ENCODE measurements around the gene C12orf57.

C12orf57 gene

GRCh38 chr12:6955108-6956020 is 11.5 kb downstream of the C12orf57 start:
- no peak for TF ChIP-seq CTCF (IDR thresholded peaks at IDR 0.05; ENCODE audit: borderline replicate concordance, insufficient read depth, low read depth, low read length)
- peak overlapping the region; percentile 97 for H3K4me3 ChIP-seq (ENCODE audit: low read depth, low read length)

GRCh38 chr12:6956021-6956727 is 12.4 kb downstream of the C12orf57 start:
- peak overlapping the region; percentile 10 for H3K4me3 ChIP-seq (ENCODE audit: low read depth, low read length)

GRCh38 chr12:6957151-6957701 is 13.4 kb downstream of the C12orf57 start:
- no peak for TF ChIP-seq CTCF (IDR thresholded peaks at IDR 0.05; ENCODE audit: borderline replicate concordance, insufficient read depth, low read depth, low read length)
- H3K4me3 ChIP-seq (ENCODE audit: low read depth, low read length) = no peak overlapping the region

More at GRCh38 chr12:6956021-6956727, 12.4 kb downstream of the C12orf57 start:
- no peak for TF ChIP-seq CTCF (IDR thresholded peaks at IDR 0.05; ENCODE audit: borderline replicate concordance, insufficient read depth, low read depth, low read length)

- no peak for TF ChIP-seq CTCF (IDR thresholded peaks at IDR 0.05; ENCODE audit: borderline replicate concordance, insufficient read depth, low read depth, low read length)
- H3K4me3 ChIP-seq (ENCODE audit: low read depth, low read length) = peak overlapping the region; percentile 50
These were observed 14.2 kb downstream of the C12orf57 start for GRCh38 chr12:6957741-6958608.

- H3K4me3 ChIP-seq (ENCODE audit: low read depth, low read length) = peak overlapping the region; percentile 50
- TF ChIP-seq CTCF (IDR thresholded peaks at IDR 0.05; ENCODE audit: borderline replicate concordance, insufficient read depth, low read depth, low read length) = no peak
These were observed 14.8 kb downstream of the C12orf57 start for GRCh38 chr12:6958609-6959057.

GRCh38 chr12:6959058-6959804 is 15.4 kb downstream of the C12orf57 start:
- H3K4me3 ChIP-seq (ENCODE audit: low read depth, low read length) = peak overlapping the region; percentile 50
- no peak for TF ChIP-seq CTCF (IDR thresholded peaks at IDR 0.05; ENCODE audit: borderline replicate concordance, insufficient read depth, low read depth, low read length)

All from GM12875 (cell line).